Activated T-cell treated with anti-CD3 and anti-CD28 coated beads, Interleukin-2, amount 50 U/mL, for 72 hours (primary cell): Measurements from ENCODE around the gene ACOX3. TPM values are rescaled to one million over a fixed set of nuclear protein-coding genes. Genes with fewer than 3 reads are reported as not detected.

Experiments
- ATAC-seq, 2 donors: fragments of 150-1000 bp; cut with Tn5 transposase; replicated peaks in 1 of 2; 2 replicates each; pipeline ENCODE4 v1.10.0; 2021; ENCODE audit warnings: moderate library complexity in 2 of 2, mild to moderate bottlenecking in 1 of 2
- DNase-seq, 2 donors: peaks; one replicate each; pipeline ENCODE4 v3.0.0; 2021 to 2022; ENCODE audit warnings: mixed read lengths in 1 of 2
- H3K27ac Mint-ChIP-seq: one replicate; pipeline ENCODE4 v1.8.0; 2022; ENCODE audit warnings: mild to moderate bottlenecking, moderate library complexity, mixed read lengths
- H3K27me3 Mint-ChIP-seq: one replicate; pipeline ENCODE4 v1.8.0; 2022; ENCODE audit warnings: low read depth, mixed read lengths
- H3K36me3 Mint-ChIP-seq, 2 donors: one replicate each; pipeline ENCODE4 v1.8.0; 2022; ENCODE audit warnings: mixed read lengths in 2 of 2, mild to moderate bottlenecking in 1 of 2; ENCODE audit not compliant: insufficient read depth in 2 of 2
- H3K4me1 Mint-ChIP-seq: one replicate; pipeline ENCODE4 v1.8.0; 2022; ENCODE audit warnings: low read depth, mixed read lengths
- H3K4me3 Mint-ChIP-seq, 2 donors: one replicate each; pipeline ENCODE4 v1.8.0; 2022; ENCODE audit warnings: mild to moderate bottlenecking in 2 of 2, mixed read lengths in 2 of 2, moderate library complexity in 2 of 2
- H3K9me3 Mint-ChIP-seq, 2 donors: one replicate each; pipeline ENCODE4 v1.8.0; 2022; ENCODE audit warnings: mixed read lengths in 2 of 2
- total RNA-seq, 2 donors: library from RNA; stranded (reverse); gene quantifications; one replicate each; pipeline ENCODE4 v1.2.3, GENCODE V29; 2022

ACOX3 gene
- total RNA-seq, 2 donors from 2014 or later: 22.2 to 31.2 TPM

DNA sequence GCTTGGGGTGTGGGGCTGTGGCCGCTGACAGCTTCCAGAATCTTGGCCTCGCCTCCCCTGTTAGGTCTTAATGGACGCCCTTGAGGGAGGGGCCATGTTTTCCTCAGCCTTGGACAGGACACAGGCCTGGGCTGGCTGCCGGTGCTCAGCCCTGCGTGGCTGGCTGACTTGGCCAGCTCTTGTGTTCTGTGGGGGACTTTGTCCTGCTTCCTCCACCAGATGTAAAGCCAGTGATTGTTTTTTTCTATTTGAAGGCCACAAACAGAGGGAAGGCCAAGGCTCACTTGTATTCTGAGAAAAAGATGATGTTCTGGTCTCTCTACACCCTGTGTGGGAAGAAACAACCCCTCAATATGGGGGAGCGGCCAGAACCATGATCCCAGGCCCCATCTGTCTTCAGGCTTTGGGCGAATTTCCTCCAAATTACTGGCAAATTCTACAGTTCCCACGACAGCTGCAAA is 99.7 kb downstream of the ACOX3 start:
- Mint-ChIP-seq H3K4me1 (no peaks in the 10 kb centered on the region), H3K27ac (no peak overlapping the region), H3K27me3 (no peaks in the 10 kb centered on the region), H3K9me3 (peaks cover 7 to 13% of the 10 kb centered on the region in 2 donors), H3K4me3 (no peak overlapping the region), H3K36me3 (peaks cover 5 to 6% of the 10 kb centered on the region in 2 donors)
- no peak for ATAC-seq
- DNase-seq: no peak

DNA sequence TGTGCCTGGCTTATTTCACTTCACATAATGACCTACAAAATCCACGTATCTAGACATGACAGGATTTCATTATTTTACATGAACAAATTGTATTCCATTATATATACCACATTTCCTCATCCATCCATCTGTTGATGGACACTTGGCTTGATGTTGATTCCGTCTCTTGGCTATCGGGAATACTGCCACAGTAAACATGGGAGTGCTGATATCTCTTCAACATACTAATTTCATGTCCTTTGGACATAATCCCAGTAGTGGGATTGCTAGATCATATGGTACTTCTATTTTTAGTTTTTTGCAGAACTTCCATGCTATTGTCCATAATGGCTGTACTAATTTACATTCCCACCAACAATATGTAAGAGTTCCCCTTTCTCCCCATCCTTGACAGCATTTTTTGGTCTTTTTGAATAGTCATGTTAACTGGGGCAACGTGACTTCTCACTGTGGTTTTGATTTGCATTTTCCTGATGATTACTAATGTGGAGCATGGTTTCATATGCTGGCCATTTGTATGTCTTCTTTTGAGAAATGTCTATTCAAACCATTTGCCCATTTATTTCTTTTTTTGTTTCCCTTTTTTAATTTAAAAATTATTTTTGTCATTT is 102.1 kb downstream of the ACOX3 start:
- Mint-ChIP-seq H3K36me3 (peaks cover 5 to 9% of the 10 kb centered on the region in 2 donors), H3K9me3 (peaks cover 7 to 14% of the 10 kb centered on the region in 2 donors), H3K4me1 (no peaks in the 10 kb centered on the region), H3K27ac (no peak overlapping the region), H3K27me3 (no peaks in the 10 kb centered on the region), H3K4me3 (no peak overlapping the region)
- no peak for DNase-seq
- ATAC-seq: no peak

DNA sequence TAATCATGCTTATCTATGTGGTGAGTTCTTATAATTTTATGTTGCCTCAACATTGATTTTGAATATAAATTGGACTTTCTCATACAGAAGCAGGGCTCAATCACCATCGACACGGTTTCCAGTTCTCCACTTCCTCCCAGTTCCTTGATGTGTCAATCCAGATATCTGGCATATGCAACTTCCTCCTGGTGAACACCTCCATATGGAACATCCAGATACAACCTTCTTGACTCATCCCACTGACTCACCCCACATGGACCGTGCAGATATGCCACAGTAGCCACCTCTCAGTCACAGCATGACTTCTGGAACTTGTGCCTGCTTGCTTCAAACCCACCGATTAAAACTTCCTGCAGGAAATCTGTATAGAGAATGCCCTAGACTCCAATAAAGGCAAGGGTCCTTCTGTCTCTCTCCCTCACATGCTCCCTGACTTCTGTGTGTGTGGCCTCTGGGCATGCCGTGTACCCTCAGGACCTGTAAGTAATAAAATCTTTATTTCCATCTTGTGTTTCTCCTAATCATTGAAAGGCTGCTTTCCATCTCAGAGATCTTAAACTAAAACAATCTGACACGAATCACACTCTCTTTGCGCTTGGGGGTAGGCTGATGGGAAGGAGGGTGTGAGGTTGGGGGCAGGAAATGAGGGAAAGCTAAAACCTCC is 104.0 kb downstream of the ACOX3 start:
- Mint-ChIP-seq H3K9me3 (peaks cover 7 to 14% of the 10 kb centered on the region in 2 donors), H3K4me1 (no peaks in the 10 kb centered on the region), H3K36me3 (peaks cover 5 to 9% of the 10 kb centered on the region in 2 donors), H3K27ac (no peak overlapping the region), H3K4me3 (no peak overlapping the region), H3K27me3 (no peaks in the 10 kb centered on the region)
- ATAC-seq (no peak), DNase-seq (no peak)

DNA sequence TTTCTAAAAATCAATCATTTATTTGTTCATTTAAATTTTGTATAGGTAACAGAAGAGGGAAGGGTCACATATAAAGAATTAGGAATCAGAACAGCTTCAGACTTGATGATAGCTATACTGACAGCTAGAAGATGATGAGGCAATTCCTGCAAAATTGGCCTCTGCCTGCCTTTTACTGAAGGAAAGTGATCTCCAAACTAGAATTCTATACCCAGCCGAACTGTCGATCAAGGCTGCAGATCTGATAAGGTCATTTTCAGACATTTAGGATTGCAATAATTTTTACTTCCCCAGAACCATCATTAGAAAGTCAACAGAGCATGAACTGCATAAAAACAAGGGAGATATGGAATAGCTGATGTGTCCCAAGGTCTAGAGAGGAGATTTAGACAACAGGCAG is 104.7 kb downstream of the ACOX3 start:
- H3K36me3 Mint-ChIP-seq: peaks cover 5 to 9% of the 10 kb centered on the region in 2 donors
- peaks cover 7 to 14% of the 10 kb centered on the region in 2 donors for H3K9me3 Mint-ChIP-seq
- H3K27me3 Mint-ChIP-seq: no peaks in the 10 kb centered on the region
- H3K4me1 Mint-ChIP-seq: no peaks in the 10 kb centered on the region
- no peak overlapping the region for H3K27ac Mint-ChIP-seq
- H3K4me3 Mint-ChIP-seq: no peak overlapping the region
- ATAC-seq: no peak
- no peak for DNase-seq

DNA sequence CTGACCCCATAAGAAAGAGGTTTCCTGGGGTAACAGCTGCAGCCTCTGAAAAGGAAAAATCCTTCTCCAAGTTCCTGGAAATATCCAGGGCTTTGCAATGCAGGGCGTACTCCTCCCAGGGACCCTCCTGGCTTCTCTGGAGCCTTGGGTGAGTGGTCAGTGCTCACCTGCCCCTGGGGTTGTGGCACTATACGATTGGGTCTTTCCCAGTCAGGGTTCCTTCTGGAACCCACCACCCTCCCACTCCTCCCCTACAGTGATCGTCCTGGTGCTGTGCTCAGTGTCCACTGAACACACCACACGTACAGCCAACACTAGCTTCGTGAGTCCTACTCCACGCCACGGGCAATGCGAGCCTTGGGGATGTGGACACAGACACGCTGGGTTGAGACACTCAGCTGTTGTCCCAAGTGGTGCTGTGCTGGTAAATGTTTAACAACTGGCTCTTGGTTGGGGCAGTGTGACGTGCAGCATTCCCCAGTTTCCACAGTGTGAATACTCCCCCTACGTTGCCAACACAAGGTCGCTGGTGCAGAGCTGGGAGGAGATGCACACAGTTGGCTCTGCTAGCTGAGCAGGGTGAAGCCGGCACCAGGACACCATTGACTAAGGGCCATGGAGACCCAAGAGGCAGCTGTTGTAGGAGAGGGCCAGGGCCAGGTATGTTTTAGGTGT is 105.6 kb downstream of the ACOX3 start:
- Mint-ChIP-seq H3K4me1 (no peaks in the 10 kb centered on the region), H3K4me3 (no peak overlapping the region), H3K9me3 (peaks cover 7 to 14% of the 10 kb centered on the region in 2 donors), H3K27me3 (no peaks in the 10 kb centered on the region), H3K36me3 (peaks cover 5 to 9% of the 10 kb centered on the region in 2 donors), H3K27ac (no peak overlapping the region)
- DNase-seq: no peak
- ATAC-seq: no peak

DNA sequence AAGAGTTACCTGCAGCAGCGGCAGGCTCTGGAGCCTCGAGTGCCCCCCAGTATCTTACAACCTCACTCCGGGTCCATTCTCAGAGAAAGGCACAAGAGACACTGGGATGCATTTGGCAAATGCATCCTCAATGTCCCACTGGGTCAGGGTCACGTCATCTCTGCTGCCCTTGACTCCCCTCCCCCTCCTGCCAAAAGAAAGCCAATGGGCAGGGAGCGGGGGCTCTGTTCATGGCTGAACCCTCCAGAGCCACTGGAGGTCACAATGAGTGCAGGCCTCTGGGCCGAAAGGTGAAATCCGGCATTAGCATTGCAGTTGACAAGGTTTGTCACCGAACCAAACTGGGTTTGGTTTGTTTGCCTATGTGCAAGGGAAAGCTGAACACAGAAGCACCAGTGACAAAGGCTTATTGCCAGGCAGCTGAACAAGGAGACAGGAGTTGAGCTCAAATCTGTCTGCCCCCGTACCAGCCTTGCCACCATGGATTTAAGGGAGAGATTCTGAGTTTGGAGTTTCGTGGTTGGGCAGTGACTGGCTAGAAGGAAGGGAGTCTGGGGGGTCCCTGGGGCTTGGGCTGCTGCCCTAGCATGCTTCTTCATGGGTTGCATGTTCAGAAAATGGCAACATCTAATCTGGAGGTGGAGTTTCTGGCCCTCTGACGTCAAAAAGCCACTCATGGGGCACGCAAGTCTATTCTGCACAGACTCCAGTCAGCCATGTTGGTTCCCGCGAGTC is 106.6 kb downstream of the ACOX3 start:
- no peak overlapping the region for H3K4me3 Mint-ChIP-seq
- H3K27ac Mint-ChIP-seq: no peak overlapping the region
- H3K36me3 Mint-ChIP-seq: peaks cover 5 to 9% of the 10 kb centered on the region in 2 donors
- H3K9me3 Mint-ChIP-seq: peaks cover 7 to 14% of the 10 kb centered on the region in 2 donors
- H3K4me1 Mint-ChIP-seq: no peaks in the 10 kb centered on the region
- no peaks in the 10 kb centered on the region for H3K27me3 Mint-ChIP-seq
- DNase-seq (no peak), ATAC-seq (no peak)

DNA sequence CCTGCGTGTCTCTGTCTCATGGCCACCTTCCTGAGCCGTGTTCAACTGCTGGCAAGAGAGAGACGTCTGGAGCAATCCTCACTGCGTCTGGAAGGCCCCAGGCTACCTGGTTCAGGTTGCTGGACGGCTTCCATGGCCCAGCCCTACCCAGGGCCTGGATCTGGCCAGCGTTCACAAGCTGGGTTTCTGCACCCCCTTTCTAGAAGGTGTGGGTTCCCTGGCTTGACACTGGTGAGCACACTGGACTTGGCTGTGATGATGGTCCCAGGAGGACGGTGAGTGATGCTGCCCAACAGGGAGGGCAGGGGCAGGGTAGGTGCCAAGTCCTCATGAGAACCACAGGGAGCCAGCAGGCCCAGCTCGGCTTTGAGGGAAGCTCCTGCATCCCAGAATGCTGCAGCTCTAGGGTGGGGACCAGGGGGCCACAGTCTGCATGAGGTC is 107.6 kb downstream of the ACOX3 start:
- Mint-ChIP-seq H3K27me3 (no peaks in the 10 kb centered on the region), H3K36me3 (peaks cover 3 to 8% of the 10 kb centered on the region in 2 donors), H3K4me3 (no peak overlapping the region), H3K27ac (no peak overlapping the region), H3K9me3 (peaks cover 7 to 10% of the 10 kb centered on the region in 2 donors), H3K4me1 (no peaks in the 10 kb centered on the region)
- DNase-seq: no peak
- no peak for ATAC-seq

DNA sequence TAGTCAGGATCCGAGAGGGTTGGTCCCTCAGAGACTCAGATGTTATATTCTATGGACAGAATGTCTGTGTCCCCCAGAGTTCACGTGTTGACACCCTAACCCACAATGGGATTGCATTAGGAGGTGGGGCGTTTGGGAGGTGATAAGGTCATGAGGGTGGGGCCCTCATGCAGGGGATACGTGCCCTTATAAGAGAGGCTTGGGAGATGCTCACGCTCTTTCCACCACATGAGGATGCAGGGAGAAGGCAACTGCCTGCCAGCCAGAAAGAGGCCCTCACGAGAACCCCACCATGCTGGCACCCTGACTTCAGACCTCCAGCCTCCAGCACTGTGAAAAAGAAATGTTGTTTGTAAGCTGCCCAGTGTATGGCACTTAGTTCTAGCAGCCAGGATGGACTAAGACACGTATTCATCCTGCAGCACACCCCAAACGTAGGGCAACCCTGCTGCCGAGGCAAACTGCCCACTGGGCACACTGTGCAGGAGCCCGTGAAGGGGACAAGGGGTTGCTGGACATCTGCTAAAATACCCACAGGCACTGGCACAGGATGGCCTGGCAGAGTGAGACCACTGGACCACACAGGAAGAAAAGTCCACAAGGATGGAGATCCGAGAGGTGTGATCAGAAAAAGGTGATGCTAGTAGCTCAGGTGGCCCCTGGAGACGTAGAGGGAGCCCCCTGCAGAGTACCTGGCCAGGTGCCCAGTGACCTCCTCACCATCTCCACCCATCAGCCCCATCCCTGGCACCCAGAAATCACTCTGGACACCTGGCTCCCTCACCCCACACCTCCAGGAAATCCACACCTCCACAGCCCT is 108.3 kb downstream of the ACOX3 start:
- peaks cover 3 to 8% of the 10 kb centered on the region in 2 donors for H3K36me3 Mint-ChIP-seq
- no peak overlapping the region for H3K4me3 Mint-ChIP-seq
- ATAC-seq (no peak), DNase-seq (no peak)
- H3K27me3 Mint-ChIP-seq: no peaks in the 10 kb centered on the region
- H3K4me1 Mint-ChIP-seq: no peaks in the 10 kb centered on the region
- no peak overlapping the region for H3K27ac Mint-ChIP-seq
- H3K9me3 Mint-ChIP-seq: peaks cover 7 to 10% of the 10 kb centered on the region in 2 donors

DNA sequence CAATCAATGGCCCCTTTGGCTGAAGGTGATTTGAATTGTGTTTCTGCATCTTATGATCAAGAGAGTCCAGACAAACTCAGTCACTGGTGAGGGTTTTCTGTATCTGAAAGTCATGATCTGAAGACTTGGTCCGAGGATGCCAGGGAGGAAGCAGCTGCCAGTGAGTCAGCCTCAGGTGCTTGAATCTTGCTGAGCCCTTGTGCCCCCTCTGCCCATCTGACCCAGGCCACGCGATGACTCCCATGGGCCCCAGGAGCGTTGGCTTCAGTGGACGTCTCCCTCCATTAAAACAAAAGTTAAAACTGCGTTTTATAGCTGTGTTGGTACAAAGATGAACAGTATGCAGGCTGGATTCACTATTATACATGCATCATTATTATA is 109.0 kb downstream of the ACOX3 start:
- Mint-ChIP-seq H3K36me3 (peaks cover 0 to 5% of the 10 kb centered on the region in 2 donors), H3K9me3 (peaks cover 5 to 6% of the 10 kb centered on the region in 2 donors), H3K27me3 (no peaks in the 10 kb centered on the region), H3K4me1 (no peaks in the 10 kb centered on the region), H3K27ac (no peak overlapping the region), H3K4me3 (no peak overlapping the region)
- no peak for ATAC-seq
- no peak for DNase-seq

DNA sequence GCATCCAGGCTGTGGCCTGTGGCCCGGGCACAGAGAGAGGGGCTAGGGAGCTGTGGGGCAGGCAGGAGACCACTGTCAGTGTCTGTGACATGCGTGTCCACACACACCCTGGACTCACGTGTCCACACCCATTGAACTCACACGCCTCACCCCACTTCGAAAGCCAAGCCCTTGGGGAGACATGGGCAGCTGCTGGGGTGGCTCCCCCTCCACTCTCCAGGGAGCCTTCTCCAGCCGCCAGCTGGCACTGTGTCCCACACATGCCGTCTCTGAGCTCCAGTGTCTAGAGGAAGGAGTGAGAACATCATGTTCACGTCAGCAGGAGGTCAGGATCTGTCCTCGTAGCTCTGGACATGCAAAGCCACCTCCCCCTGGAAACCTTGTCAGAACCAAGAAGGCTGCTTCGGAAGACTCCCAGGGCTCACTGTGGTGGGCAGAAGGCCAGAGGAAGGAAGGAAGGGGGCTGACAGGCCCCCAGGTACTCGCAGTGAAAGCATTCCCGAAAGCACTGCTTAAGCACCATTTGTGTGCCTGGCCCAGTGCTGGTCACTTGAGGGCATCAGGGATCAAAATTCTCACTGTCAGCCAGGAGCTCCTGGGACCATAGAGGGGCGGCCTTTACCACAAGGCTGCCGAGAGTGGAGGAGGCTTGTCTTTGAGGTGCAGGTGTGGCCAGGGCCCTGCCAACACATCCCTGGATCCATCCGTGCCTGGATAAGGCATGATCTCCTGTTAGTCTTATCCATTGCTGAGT is 109.5 kb downstream of the ACOX3 start:
- Mint-ChIP-seq H3K36me3 (peaks cover 0 to 4% of the 10 kb centered on the region in 2 donors), H3K4me1 (no peaks in the 10 kb centered on the region), H3K27ac (no peak overlapping the region), H3K27me3 (no peaks in the 10 kb centered on the region), H3K9me3 (peaks cover 2 to 3% of the 10 kb centered on the region in 2 donors), H3K4me3 (no peak overlapping the region)
- no peak for ATAC-seq
- no peak for DNase-seq

DNA sequence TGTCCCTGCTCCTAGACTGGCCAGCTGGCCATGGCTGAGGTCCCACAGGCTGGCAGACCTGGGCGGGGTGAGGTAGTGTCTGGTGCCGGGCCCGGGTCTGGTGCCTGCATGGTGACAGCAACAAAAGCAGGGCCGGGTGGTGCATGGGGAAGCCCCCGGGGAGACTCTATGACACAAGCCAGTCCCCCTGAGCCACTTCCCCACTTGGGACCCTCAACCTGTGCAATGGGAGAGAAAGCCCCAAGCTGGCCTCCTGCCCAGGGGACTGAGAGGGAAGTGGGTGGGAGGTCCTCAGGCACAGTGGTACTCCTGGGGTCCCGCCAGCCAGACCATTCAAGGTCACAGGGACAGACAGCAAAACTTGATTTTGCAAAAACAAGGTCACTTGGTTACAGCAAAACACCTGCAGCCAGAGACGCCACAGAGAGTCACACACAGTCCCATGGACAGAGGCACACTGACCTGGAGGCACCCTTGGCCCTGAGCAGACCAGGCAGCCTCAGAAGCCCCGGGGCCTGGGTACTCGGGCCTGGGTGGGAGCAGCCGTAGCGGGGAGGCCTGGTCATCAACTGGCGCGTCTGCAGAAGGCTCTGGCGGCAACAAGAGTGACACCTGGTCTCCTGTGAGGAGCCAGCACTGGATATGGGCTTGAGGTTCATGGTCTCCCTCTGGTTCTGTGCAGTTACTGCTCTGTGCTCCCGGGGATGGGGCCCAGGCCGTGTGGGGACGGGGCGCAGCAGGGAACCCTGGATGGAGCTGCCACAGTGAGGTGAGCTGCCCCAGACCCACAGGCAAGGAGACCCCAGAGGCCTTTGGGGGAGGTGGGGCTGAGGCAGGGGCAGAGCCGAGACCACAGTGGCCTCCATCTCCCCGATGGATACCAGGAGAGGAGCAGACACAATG is 110.4 kb downstream of the ACOX3 start:
- Mint-ChIP-seq H3K9me3 (no peaks in the 10 kb centered on the region), H3K4me1 (no peaks in the 10 kb centered on the region), H3K4me3 (no peak overlapping the region), H3K27me3 (no peaks in the 10 kb centered on the region), H3K27ac (no peak overlapping the region), H3K36me3 (peaks cover 0 to under 1% of the 10 kb centered on the region in 2 donors)
- ATAC-seq (no peak), DNase-seq (no peak)
